GM19395 (cell line): ENCODE measurements around the gene CDKN3.

ENCODE experiments used
- ATAC-seq: cut with Tn5 transposase; IDR thresholded peaks from one replicate; pipeline ENCODE4 v1.9.1; 2021; ENCODE audit warnings: mild to moderate bottlenecking, moderate library complexity; ENCODE audit not compliant: unreplicated experiment

Gene CDKN3

GRCh38 chr14:54396493-54397335 is at the start of gene CDKN3:
Gene CDKN3 (plus strand): TSS chr14:54397007. CDS start chr14:54397069, 62 bp downstream.
- peak; percentile 98 for ATAC-seq

GRCh38 chr14:54347044-54347443 is 49.8 kb upstream of the CDKN3 start:
- no peak for ATAC-seq

- ATAC-seq = peak; percentile 67
Measured at GRCh38 chr14:54348001-54348611, 48.7 kb upstream of the CDKN3 start.

- ATAC-seq = no peak
Measured at GRCh38 chr14:54348923-54349620, 47.7 kb upstream of the CDKN3 start.

- ATAC-seq = no peak
Measured at GRCh38 chr14:54349713-54350112, 47.1 kb upstream of the CDKN3 start.

- ATAC-seq = no peak
Measured at GRCh38 chr14:54350203-54350602, 46.6 kb upstream of the CDKN3 start.

GRCh38 chr14:54353266-54353665 is 43.5 kb upstream of the CDKN3 start:
- ATAC-seq = no peak

GRCh38 chr14:54353694-54354093 is 43.1 kb upstream of the CDKN3 start:
- no peak for ATAC-seq

GRCh38 chr14:54354096-54354495 is 42.7 kb upstream of the CDKN3 start:
- ATAC-seq = no peak

- ATAC-seq = no peak
Measured at GRCh38 chr14:54354968-54355641, 41.7 kb upstream of the CDKN3 start.

GRCh38 chr14:54355698-54356097 is 41.1 kb upstream of the CDKN3 start:
- ATAC-seq = no peak

GRCh38 chr14:54356172-54356571 is 40.6 kb upstream of the CDKN3 start:
- ATAC-seq = no peak

- no peak for ATAC-seq
Measured at GRCh38 chr14:54360667-54361066, 36.1 kb upstream of the CDKN3 start.

- ATAC-seq = no peak
Measured at GRCh38 chr14:54362089-54362504, 34.7 kb upstream of the CDKN3 start.

GRCh38 chr14:54362759-54363437 is 33.9 kb upstream of the CDKN3 start:
- no peak for ATAC-seq

GRCh38 chr14:54364555-54365415 is 32.0 kb upstream of the CDKN3 start:
- ATAC-seq = no peak

GRCh38 chr14:54366736-54367735 is 29.8 kb upstream of the CDKN3 start:
- ATAC-seq = peak; percentile 54

GRCh38 chr14:54368291-54368690 is 28.5 kb upstream of the CDKN3 start:
- ATAC-seq = no peak
